WERI-Rb-1 (cell line): ENCODE results near the gene TNRC6C.

Source experiments
- DNase-seq: peaks from one replicate; pipeline ENCODE4 v3.0.0-alpha.2; 2020
- H3K27ac ChIP-seq: fragments of 250-450 bp; sonication (Bioruptor Pico); 2 replicates; pipeline ENCODE4 v1.5.1; 2020; ENCODE audit warnings: mild to moderate bottlenecking, moderate library complexity
- H3K27me3 ChIP-seq: fragments of 250-450 bp; sonication (Bioruptor Pico); 2 replicates; pipeline ENCODE4 v1.5.1; 2021; ENCODE audit warnings: mild to moderate bottlenecking, low read depth, moderate library complexity; ENCODE audit not compliant: insufficient read depth, severe bottlenecking
- H3K36me3 ChIP-seq: fragments of 250-450 bp; sonication (Bioruptor Pico); 2 replicates; pipeline ENCODE4 v1.5.1; 2020; ENCODE audit warnings: mild to moderate bottlenecking, moderate library complexity
- H3K4me3 ChIP-seq: 2 replicates; pipeline ENCODE4 v1.5.1; 2011; ENCODE audit warnings: low read depth, mild to moderate bottlenecking, control low read depth, low read length
- H3K9me3 ChIP-seq: fragments of 250-450 bp; sonication (Bioruptor Pico); 2 replicates; pipeline ENCODE4 v1.5.1; 2021; ENCODE audit warnings: mild to moderate bottlenecking, moderate library complexity; ENCODE audit not compliant: severe bottlenecking
- CTCF ChIP-seq: IDR thresholded peaks from 2 replicates; pipeline ENCODE4 v1.5.1; 2011; ENCODE audit warnings: low read depth, mild to moderate bottlenecking, control low read depth, inconsistent platforms, low read length

TNRC6C gene

GRCh38 chr17:77957857-77958715 is at the start of gene TNRC6C:
Gene TNRC6C (plus strand): TSS chr17:77958703. CDS start chr17:78004207, 45,504 bp downstream.
- Histone ChIP-seq H3K27ac (peak within 1 kb of the TSS; percentile 83), H3K4me3 (peak within 1 kb of the TSS; percentile 63), H3K9me3 (no peaks in the 10 kb centered on the region), H3K27me3 (peaks cover 4% of the 10 kb centered on the region), H3K36me3 (no peaks in the 10 kb centered on the region; the same call in 1 of the 2 replicates)
- peak; percentile 26; the same call in 1 of the 2 replicates for TF ChIP-seq CTCF
- DNase-seq: peak; percentile 100

- peaks cover 11% of the 10 kb centered on the region for H3K9me3 ChIP-seq
- no peaks in the 10 kb centered on the region for H3K27me3 ChIP-seq
- TF ChIP-seq CTCF: no peak
- H3K4me3 ChIP-seq: no peak overlapping the region
- H3K27ac ChIP-seq: no peak overlapping the region
- no peaks in the 10 kb centered on the region for H3K36me3 ChIP-seq
- no peak for DNase-seq
Observed at GRCh38 chr17:77909236-77909635, 49.3 kb upstream of the TNRC6C start.

- Histone ChIP-seq H3K36me3 (no peaks in the 10 kb centered on the region), H3K27me3 (no peaks in the 10 kb centered on the region), H3K4me3 (no peak overlapping the region), H3K9me3 (peaks cover 11% of the 10 kb centered on the region), H3K27ac (no peak overlapping the region)
- no peak for TF ChIP-seq CTCF
- no peak for DNase-seq
Observed at GRCh38 chr17:77909816-77910215, 48.7 kb upstream of the TNRC6C start.

- Histone ChIP-seq H3K4me3 (no peak overlapping the region), H3K36me3 (no peaks in the 10 kb centered on the region), H3K27ac (no peak overlapping the region), H3K27me3 (no peaks in the 10 kb centered on the region), H3K9me3 (peaks cover 11% of the 10 kb centered on the region)
- TF ChIP-seq CTCF: peak; percentile 59
- no peak for DNase-seq
Observed at GRCh38 chr17:77914385-77915254, 43.9 kb upstream of the TNRC6C start.

- no peak for TF ChIP-seq CTCF
- no peak for DNase-seq
- Histone ChIP-seq H3K27ac (no peak overlapping the region), H3K36me3 (no peaks in the 10 kb centered on the region), H3K9me3 (peaks cover 13% of the 10 kb centered on the region), H3K4me3 (no peak overlapping the region), H3K27me3 (no peaks in the 10 kb centered on the region)
Observed at GRCh38 chr17:77915594-77916021, 42.9 kb upstream of the TNRC6C start.
